ENCODE results near the gene PRUNE2.

Gene PRUNE2

DNA sequence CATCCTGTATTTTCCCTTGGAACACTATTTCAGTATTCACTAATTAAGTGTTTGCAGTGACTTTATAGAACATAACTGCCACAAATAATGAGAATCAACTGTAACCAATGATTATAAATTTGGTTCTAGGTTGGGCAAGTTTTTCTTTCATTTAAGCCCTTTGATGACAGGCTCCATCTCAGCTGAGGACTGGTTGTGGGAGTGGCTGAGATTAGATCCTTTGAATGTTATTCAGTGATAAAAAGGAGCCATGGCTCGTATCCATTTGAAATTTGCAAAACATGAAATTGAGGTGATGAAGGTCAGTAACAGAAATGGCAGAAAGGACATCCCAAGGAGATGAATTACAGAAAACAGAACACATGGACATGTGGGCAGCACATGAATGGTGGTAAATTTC is 279.8 kb downstream of the PRUNE2 start:
- DNase-seq (ENCODE audit: low read depth): no peak

DNA sequence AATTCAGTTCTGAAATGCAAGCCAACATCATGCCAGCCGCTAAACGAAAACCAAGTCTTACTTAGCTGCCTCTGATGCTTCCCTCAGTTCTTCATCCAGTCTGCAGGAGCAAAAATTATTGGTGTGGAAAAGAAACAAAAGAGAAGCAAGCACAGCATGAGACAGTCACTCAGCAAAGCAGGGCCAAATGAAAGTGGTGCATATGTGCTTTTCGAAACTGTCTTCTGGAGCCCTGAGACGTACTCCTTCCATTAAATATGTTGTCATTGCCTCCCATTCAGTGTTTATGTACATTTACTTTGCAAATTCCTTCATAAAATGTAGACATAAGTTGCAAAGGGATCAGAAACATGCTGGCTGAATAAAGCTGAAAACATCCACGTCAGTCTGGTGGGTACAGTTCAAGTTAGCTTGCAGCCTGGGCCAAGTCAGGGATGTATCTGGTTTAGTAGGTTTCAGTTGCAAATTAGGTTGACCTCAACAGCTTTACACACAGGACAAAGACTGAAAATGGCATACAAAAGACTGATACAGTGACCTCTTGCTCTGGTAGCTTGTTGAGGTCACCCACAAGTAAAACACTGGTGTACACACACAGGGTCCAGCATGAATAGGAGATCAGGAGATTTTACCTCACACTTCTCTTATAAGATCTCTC is 281.4 kb downstream of the PRUNE2 start:
- no peak for DNase-seq (ENCODE audit: low read depth)

DNA sequence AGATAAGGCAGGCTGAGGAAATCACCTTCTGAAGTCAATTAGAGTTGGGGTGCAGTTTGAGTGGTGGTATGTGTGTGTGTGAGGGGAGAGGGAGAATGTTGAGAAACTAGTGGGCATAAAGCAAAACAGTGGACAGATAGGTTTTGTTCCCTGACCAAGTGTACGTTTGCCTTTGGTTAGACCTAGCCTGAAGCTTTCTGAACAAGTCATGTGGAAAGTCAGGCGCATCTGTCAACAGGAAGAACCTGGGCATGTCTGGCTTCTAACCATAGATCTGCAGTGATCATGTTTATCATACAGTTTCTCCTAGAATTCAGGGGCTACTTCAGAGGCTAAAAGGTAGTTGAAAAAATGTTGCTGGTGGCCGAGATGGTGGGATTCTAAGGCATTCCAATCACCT is 284.9 kb downstream of the PRUNE2 start:
- no peak for DNase-seq (ENCODE audit: low read depth)

GRCh38 chr9:76620581-76620980 is 285.3 kb downstream of the PRUNE2 start:
- DNase-seq (ENCODE audit: low read depth): no peak

DNA sequence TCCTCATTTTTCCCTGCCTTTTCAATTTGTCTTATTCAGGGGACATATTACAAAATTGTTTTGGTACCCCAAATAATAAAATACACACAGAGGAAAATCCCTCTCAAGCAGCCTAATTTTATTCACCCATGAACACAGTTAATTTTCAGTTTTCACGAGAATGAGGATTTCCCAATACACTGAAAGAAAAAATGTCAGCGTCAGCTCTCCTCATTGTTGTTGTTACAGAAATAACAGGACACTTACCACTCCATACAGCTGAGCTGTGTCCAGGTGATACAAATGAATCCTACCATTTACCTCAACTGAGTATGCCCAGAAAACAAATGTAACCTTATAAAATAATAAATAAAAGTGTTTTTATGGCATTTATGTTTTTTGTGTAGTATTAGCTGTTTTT is 286.3 kb downstream of the PRUNE2 start:
- no peak for DNase-seq (ENCODE audit: low read depth)

DNA sequence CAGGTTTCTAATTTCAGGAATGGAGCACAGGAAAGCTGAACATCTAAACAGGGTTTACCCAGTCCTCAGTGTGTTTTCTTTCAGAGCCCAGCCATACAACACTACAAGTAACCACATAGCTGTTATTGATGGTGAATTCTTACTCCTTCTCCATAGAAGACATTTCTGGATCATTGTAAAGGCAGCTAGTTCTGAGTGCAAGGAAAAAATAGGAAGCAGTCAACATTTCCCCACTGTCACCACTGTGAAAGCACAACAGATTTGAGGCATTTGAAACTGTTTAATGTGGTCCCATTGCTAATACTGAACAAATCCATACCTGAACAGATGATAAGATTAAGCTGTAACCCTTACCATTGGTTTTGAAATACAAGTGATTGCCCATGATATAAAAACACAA is 286.7 kb downstream of the PRUNE2 start:
- no peak for DNase-seq (ENCODE audit: low read depth)

DNA sequence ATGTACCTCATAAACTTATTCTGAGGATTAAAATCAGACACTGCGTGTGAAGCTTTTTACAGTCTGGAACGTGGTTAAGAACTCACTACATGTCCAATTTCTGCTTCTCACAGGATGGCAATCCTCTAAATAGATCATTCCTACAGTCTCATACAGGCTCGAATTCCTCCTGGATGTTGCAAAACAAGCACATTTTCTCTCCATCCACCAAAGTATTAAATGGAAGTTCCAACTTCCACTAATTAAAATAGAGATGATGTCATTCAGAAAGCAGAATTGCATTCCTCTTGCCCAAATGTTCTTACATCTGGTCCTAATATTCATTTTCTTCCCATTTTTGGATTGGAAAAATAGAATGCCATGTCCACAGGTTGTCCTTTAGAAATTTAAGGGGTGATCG is 287.2 kb downstream of the PRUNE2 start:
- DNase-seq (ENCODE audit: low read depth): no peak

- no peak for DNase-seq (ENCODE audit: low read depth)
Measured at GRCh38 chr9:76617497-76618175, 288.3 kb downstream of the PRUNE2 start.

- no peak for DNase-seq (ENCODE audit: low read depth)
Measured at GRCh38 chr9:76616780-76617179, 289.1 kb downstream of the PRUNE2 start.

DNA sequence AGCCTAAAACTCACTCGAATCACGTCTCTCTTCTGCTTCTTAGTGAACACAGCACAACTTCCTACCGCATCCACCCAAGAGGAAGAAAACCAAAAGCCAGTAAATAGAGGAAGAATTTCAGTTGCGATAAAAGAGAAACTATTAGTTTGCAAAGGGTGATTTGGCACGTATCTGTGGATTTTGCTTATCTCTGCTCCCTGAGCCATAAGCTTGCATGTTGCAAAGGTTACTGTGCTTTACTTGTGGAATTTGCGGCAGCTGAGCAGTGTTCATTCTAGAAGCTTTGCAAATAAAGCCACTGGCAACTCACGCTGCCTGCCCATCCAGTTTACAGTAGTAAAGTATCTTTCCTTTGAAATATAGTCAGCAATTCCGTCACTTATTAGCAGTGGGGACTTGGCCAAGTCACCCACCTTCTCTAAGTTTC is 290.7 kb downstream of the PRUNE2 start:
- no peak for DNase-seq (ENCODE audit: low read depth)

- DNase-seq (ENCODE audit: low read depth): no peak
Measured at GRCh38 chr9:76613974-76614373, 291.9 kb downstream of the PRUNE2 start.

DNA sequence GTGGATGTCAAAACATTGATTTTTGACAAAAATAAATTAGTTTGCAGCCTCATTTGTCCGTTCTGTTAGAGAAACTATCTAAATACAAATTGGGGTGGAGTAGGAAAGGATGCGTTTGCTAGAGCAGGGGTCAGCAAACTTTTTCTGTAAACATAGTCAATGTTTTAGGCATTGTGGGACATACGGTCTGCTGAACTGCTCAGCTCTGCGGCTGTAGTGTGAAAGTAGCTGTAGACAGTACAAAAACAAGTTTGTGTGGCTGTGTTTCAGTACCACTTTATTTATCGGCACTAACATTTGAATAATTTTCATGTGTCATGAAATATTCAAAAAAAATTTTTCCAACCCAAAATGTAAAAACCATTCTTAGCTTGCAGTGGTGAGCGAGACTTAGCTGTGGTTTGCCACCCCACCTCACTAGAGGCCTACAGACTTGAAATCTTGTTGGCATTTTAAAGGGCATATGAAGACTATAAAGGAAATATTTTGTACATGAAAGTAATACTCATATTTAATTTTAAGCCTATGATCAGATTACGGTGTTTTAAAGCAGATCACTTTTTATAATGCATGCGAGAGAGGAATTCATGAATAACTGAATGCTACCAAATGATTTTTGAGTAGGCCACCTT is 292.6 kb downstream of the PRUNE2 start:
- no peak for DNase-seq (ENCODE audit: low read depth)

DNA sequence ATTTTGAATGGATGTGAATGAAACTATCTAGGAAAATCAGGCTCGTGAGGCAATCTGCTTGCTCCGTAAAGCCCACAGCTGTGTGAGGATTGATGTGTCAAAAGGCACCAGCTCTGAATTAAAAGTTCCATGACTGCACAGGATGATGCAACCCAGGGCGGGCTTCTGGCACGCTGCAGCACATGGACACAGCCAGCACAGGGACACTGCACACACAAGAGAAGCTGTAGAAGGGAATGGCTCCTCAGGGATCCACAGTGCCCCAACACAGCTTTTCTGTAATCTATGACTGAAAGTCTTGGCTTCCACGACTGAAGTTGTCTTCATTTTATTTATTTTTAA is 295.9 kb downstream of the PRUNE2 start:
- DNase-seq (ENCODE audit: low read depth): no peak

DNA sequence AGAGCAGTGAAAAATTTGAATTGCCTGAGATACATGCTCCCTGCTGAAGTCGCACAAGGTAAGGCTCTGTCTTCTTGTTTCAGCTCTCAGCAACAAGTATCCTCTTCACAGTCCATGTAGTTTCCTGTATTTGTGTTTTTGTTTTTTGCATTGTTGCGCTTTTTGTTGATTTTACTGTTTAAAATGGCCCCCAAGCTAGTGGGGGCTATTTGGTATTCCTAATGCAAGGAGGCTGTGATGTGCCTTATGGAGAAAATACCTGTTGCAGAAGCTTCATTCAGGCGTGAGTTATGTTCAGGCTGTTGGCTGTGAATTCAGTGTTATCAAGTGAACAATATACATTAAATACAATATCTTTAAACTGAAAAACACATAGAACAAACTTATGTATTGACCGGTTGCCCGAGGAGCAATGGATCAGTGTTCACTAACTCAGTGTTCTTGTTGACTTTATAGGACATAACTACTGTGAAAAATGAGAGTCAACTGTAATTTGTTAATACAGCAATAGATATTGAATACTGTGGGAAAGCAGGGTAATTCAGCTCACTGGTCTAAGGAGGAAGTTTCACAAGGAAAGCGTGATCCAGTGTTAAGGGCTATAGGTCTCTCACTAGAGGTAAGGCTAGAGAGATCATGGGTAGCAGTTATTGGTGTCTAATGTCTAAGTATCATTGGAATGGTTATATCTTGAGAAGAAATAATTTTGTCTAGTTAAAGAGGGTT is 296.5 kb downstream of the PRUNE2 start:
- no peak for DNase-seq (ENCODE audit: low read depth)

GRCh38 chr9:76608575-76609273 is 297.2 kb downstream of the PRUNE2 start:
- no peak for DNase-seq (ENCODE audit: low read depth)

- no peak for DNase-seq (ENCODE audit: low read depth)
Measured at GRCh38 chr9:76607730-76608436, 298.0 kb downstream of the PRUNE2 start.

- no peak for DNase-seq (ENCODE audit: low read depth)
Measured at GRCh38 chr9:76605321-76605900, 300.5 kb downstream of the PRUNE2 start.

DNA sequence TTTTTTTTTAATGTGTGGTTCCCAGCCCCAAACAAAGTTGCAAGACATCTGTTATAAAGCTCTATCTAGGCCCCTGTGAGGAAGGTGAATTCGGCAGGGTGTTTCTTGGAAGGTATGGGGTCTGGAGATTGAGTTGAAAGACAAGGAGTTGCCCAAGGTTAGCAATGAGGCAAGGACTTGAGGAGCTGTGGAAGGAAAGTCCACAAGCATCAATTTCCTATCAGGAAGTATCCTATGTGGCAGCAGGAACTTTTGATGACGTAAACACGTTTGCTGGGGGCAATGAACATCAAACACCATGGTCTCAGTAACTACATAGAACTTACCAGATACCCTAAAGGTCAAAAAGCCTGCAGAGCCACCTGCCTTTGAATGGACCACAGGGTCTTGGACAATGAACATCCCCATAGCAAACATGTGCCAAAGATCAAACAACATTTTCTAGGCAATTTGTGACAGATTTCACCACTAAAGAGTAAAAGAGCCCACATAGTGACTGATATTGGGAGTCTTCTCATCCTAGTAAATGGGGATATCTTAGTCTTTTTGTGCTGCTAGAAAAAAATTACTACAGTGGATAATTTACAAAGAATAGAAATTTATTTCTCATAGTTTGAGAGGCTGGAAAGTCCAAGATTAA is 301.9 kb downstream of the PRUNE2 start:
- no peak for DNase-seq (ENCODE audit: low read depth)

DNA sequence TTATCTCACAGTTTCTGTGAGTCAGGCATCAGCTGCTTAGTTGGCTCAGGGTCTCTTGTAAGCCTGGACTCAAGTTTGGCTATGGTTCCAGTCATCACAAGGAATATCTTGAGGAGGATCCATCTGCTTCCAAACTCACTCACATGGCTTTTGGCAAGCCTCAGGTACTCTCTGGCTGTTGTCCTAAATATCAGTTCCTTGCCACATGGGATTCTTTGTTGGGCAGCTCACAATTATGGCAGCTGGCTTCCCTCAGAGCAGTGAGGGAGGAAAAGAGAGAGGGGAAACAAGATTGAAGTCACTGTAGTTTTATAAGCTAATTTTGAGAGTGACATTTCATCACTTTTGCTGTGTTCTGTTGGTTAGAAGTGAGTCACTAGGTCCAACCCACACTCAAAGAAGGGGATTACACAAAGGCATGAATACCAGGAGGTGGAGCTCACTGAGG is 302.4 kb downstream of the PRUNE2 start:
- no peak for DNase-seq (ENCODE audit: low read depth)

DNA sequence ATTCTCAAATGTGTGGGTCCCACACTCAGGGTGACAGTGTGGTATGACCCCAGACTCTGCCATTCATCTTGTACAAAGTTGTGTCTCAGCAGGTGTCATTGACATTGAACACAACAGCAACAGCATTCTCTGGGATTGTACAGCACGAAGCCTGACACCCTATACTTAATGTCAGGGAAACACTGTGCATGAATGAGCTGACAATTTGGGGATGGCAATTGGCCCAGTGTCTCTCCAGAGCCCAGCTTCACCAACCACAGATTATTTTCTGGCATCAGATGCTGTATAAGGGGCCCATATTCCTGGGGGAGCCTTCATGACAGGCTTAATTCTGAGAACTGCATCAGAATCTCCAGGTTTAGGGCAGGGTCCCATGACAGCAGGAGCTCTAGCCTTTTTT is 303.7 kb downstream of the PRUNE2 start:
- no peak for DNase-seq (ENCODE audit: low read depth)
